SK-N-SH (cell line): Measurements from ENCODE around the gene NOS2. TPM values are rescaled to one million over a fixed set of nuclear protein-coding genes. Genes with fewer than 3 reads are reported as not detected.

ENCODE experiments used
- CTCF ChIA-PET: fragments of 300-600, 350-600 bp; formaldehyde crosslinking; extraction: SDS; loops from one replicate; lab custom pipeline; 2021; lab: Yijun Ruan, JAX
- POLR2A ChIA-PET: fragments of 350-600 bp; sonication (Branson Sonifier 250); formaldehyde crosslinking; extraction: SDS; loops from one replicate; lab custom pipeline; 2020; ENCODE audit warnings: antibody characterized with exemption, inconsistent platforms; lab: Yijun Ruan, JAX
- DNase-seq: peaks from one replicate; pipeline ENCODE4 v3.0.0; 2012
- H2AFZ ChIP-seq: fragments of 200-600 bp; sonication (generic); 2 replicates; pipeline ENCODE4 v1.8.1; 2016; ENCODE audit warnings: antibody characterized with exemption, mild to moderate bottlenecking, low read depth
- H3F3A ChIP-seq: fragments of 200-600 bp; sonication (generic); replicated peaks from 2 replicates; pipeline ENCODE3; 2016; ENCODE audit warnings: antibody characterized with exemption, mild to moderate bottlenecking; ENCODE audit not compliant: insufficient read depth
- H3K27ac ChIP-seq, 2 experiments: fragments of 200-500 bp in 1 of 2; fragments of 200-600 bp in 1 of 2; sonication (Bioruptor generic) in 1 of 2; sonication (generic), shearing (Covaris generic) in 1 of 2; 2 replicates each; pipeline versions ENCODE4 v1.5.1 to v1.6.1; 2014 to 2016; ENCODE audit warnings: low read depth in 2 of 2, inconsistent platforms in 1 of 2, low read length in 1 of 2, mild to moderate bottlenecking in 1 of 2, mixed read lengths in 1 of 2
- H3K27me3 ChIP-seq: fragments of 200-600 bp; sonication (generic), shearing (Covaris generic); 2 replicates; pipeline ENCODE4 v1.6.1; 2016; ENCODE audit warnings: mixed run types; ENCODE audit not compliant: insufficient read depth
- H3K36me3 ChIP-seq, 2 experiments: fragments of 200-500 bp in 1 of 2; fragments of 200-600 bp in 1 of 2; sonication (Bioruptor generic) in 1 of 2; sonication (generic) in 1 of 2; replicated peaks in 1 of 2; 2 replicates each; pipeline versions ENCODE3 to v1.5.1; 2014 to 2016; ENCODE audit warnings: low read length in 1 of 2, mild to moderate bottlenecking in 1 of 2; ENCODE audit not compliant: insufficient read depth in 2 of 2, control insufficient read depth in 1 of 2
- H3K4me1 ChIP-seq, 2 experiments: fragments of 200-500 bp in 1 of 2; fragments of 200-600 bp in 1 of 2; sonication (Bioruptor generic) in 1 of 2; sonication (generic), shearing (Covaris generic) in 1 of 2; 2 replicates each; pipeline versions ENCODE4 v1.5.1 to v1.6.1; 2014 to 2016; ENCODE audit warnings: low read depth in 1 of 2, low read length in 1 of 2, mixed run types in 1 of 2; ENCODE audit not compliant: insufficient read depth in 2 of 2, control insufficient read depth in 1 of 2
- H3K4me2 ChIP-seq: fragments of 200-600 bp; sonication (generic), shearing (Covaris generic); 2 replicates; pipeline ENCODE4 v1.6.1; 2017; ENCODE audit warnings: mixed run types
- H3K4me3 ChIP-seq, 2 experiments: fragments of 200-500 bp in 1 of 2; fragments of 200-600 bp in 1 of 2; sonication (Bioruptor generic) in 1 of 2; sonication (generic), shearing (Covaris generic) in 1 of 2; 2 replicates each; pipeline versions ENCODE4 v1.5.1 to v1.8.1; 2014 to 2016; ENCODE audit warnings: low read depth in 2 of 2, inconsistent platforms in 1 of 2, low read length in 1 of 2, mild to moderate bottlenecking in 1 of 2, mixed read lengths in 1 of 2, moderate library complexity in 1 of 2
- H3K79me2 ChIP-seq: fragments of 200-600 bp; sonication (generic); 2 replicates; pipeline ENCODE4 v1.8.1; 2017; ENCODE audit warnings: mild to moderate bottlenecking; ENCODE audit not compliant: insufficient read depth
- H3K9ac ChIP-seq: fragments of 200-600 bp; sonication (generic); 2 replicates; pipeline ENCODE4 v1.6.1; 2017; ENCODE audit warnings: mixed run types
- H3K9me2 ChIP-seq: fragments of 200-600 bp; sonication (generic); 2 replicates; pipeline ENCODE4 v1.6.1; 2017; ENCODE audit warnings: mixed run types
- H3K9me3 ChIP-seq: fragments of 200-600 bp; sonication (generic); 2 replicates; pipeline ENCODE4 v1.6.1; 2017; ENCODE audit warnings: mixed run types, mild to moderate bottlenecking, moderate library complexity
- H4K20me1 ChIP-seq: fragments of 200-600 bp; sonication (generic); 2 replicates; pipeline ENCODE4 v1.6.1; 2017; ENCODE audit warnings: mild to moderate bottlenecking, mixed run types; ENCODE audit not compliant: insufficient read depth
- CHD2 ChIP-seq: fragments of 150-350 bp; IDR thresholded peaks from 2 replicates; pipeline ENCODE4 v1.6.1; 2018; ENCODE audit warnings: low read length; ENCODE audit not compliant: partially characterized antibody
- EP300 ChIP-seq, 2 experiments: IDR thresholded peaks; 2 replicates each; pipeline versions ENCODE4 v1.4.0 to v1.6.1; 2012; ENCODE audit warnings: borderline replicate concordance in 1 of 2, low read depth in 1 of 2, low read length in 1 of 2
- EZH2phosphoT487 ChIP-seq: fragments of 200-600 bp; sonication (generic); IDR thresholded peaks from 2 replicates; pipeline ENCODE4 v1.6.1; 2017; ENCODE audit warnings: low read depth, mixed run types, mild to moderate bottlenecking, antibody characterized with exemption, moderate library complexity, borderline replicate concordance
- FOXM1 ChIP-seq: IDR thresholded peaks from 2 replicates; pipeline ENCODE4 v1.4.0; 2012; ENCODE audit warnings: low read depth, mild to moderate bottlenecking
- GATA2 ChIP-seq: sonication (generic); formaldehyde crosslinking; IDR thresholded peaks from 2 replicates; pipeline ENCODE4 v1.5.0; 2020; ENCODE audit warnings: mild to moderate bottlenecking, missing genetic modification reagents
- MEF2A ChIP-seq: IDR thresholded peaks from 2 replicates; pipeline ENCODE4 v1.4.0; 2012; ENCODE audit warnings: low read depth, borderline replicate concordance
- MXI1 ChIP-seq: IDR thresholded peaks from 2 replicates; pipeline ENCODE4 v1.6.1; 2012; ENCODE audit warnings: mild to moderate bottlenecking, low read depth, low read length, improper control_type of control experiment
- NFIC ChIP-seq: IDR thresholded peaks from 2 replicates; pipeline ENCODE4 v1.4.0; 2012; ENCODE audit warnings: borderline replicate concordance
- NRF1 ChIP-seq: IDR thresholded peaks from 2 replicates; pipeline ENCODE4 v1.6.1; 2012; ENCODE audit warnings: low read depth, mild to moderate bottlenecking, low read length
- POLR2AphosphoS5 ChIP-seq: IDR thresholded peaks from 2 replicates; pipeline ENCODE4 v1.6.1; 2012; ENCODE audit warnings: low read depth, low read length
- RAD21 ChIP-seq: IDR thresholded peaks from 2 replicates; pipeline ENCODE4 v1.6.1; 2012; ENCODE audit warnings: mild to moderate bottlenecking, low read length
- SIN3A ChIP-seq: IDR thresholded peaks from 2 replicates; pipeline ENCODE4 v1.6.1; 2012; ENCODE audit warnings: low read depth, mild to moderate bottlenecking, low read length, moderate library complexity, borderline replicate concordance
- TCF12 ChIP-seq: IDR thresholded peaks from 2 replicates; pipeline ENCODE4 v1.4.0; 2012
- TEAD4 ChIP-seq: IDR thresholded peaks from 2 replicates; pipeline ENCODE4 v1.4.0; 2012; ENCODE audit warnings: mild to moderate bottlenecking, borderline replicate concordance; ENCODE audit not compliant: insufficient read depth
- YY1 ChIP-seq: IDR thresholded peaks from 2 replicates; pipeline ENCODE4 v1.4.0; 2012; ENCODE audit warnings: low read depth, mild to moderate bottlenecking
- WGBS: methylation state at CpG from one replicate; pipeline ENCODE4 v1.1.6; 2017; ENCODE audit warnings: low lambda C conversion rate; 5-methylcytosine and 5-hydroxymethylcytosine counted together
- polyA plus RNA-seq, 3 experiments: library from polyadenylated mRNA; depleted of rRNA; stranded (reverse); fragments of >200 nt; gene quantifications; 2 replicates each; pipeline ENCODE4 v1.2.3, GENCODE V29; 2012
- TF ChIP-seq, protein P1 (sequence below): IDR thresholded peaks from 2 replicates; pipeline ENCODE4 v1.4.0; 2012; ENCODE audit warnings: low read depth
- TF ChIP-seq, protein P2 (sequence below): fragments of 150-350 bp; IDR thresholded peaks from 2 replicates; pipeline ENCODE4 v1.6.1; 2017; ENCODE audit warnings: antibody characterized with exemption, low read length, low read depth, borderline replicate concordance
- TF ChIP-seq, protein P3 (sequence below): IDR thresholded peaks from 2 replicates; pipeline ENCODE4 v1.4.0; 2012; ENCODE audit warnings: low read depth, borderline replicate concordance
- TF ChIP-seq, protein P4 (sequence below): IDR thresholded peaks from 2 replicates; pipeline ENCODE4; 2012
- TF ChIP-seq, protein P5 (sequence below): fragments of 150-350 bp; IDR thresholded peaks from 2 replicates; pipeline ENCODE4 v1.6.1; 2016; ENCODE audit warnings: mild to moderate bottlenecking, low read depth, low read length
- TF ChIP-seq, protein P6 (sequence below): fragments of 200-600 bp; sonication (generic); IDR thresholded peaks from 2 replicates; pipeline ENCODE4 v1.6.1; 2017; ENCODE audit warnings: antibody characterized with exemption, mild to moderate bottlenecking, moderate library complexity
- TF ChIP-seq, protein P7 (sequence below): IDR thresholded peaks from 2 replicates; pipeline ENCODE4 v1.4.0; 2012; ENCODE audit warnings: low read depth, borderline replicate concordance

The NOS2 gene
- polyA plus RNA-seq, 1 of the 3 experiments (the other 2 are of a cell fraction) = not detected

DNA sequence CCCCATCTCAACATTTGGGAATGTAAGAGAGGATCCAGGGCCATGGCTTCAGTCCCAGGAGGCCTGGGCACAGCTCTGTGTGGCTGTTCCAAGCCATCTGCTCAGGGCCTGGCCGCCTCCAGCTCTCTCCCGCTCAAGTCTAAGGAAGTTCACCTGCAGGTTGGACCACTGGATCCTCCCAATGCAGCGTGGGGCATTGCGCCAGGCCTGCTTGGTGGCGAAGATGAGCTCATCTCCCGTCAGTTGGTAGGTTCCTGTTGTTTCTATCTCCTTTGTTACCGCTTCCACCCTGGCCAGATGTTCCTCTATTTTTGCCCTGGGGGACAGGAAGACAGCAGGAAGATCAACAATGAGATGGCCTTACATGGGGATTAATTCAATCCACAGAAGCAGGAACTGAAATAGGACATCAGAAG lies 17.5 kb downstream of the NOS2 start (continued):
- TF ChIP-seq, protein P1, sequence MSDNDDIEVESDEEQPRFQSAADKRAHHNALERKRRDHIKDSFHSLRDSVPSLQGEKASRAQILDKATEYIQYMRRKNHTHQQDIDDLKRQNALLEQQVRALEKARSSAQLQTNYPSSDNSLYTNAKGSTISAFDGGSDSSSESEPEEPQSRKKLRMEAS = no peak
- TF ChIP-seq, protein P2, sequence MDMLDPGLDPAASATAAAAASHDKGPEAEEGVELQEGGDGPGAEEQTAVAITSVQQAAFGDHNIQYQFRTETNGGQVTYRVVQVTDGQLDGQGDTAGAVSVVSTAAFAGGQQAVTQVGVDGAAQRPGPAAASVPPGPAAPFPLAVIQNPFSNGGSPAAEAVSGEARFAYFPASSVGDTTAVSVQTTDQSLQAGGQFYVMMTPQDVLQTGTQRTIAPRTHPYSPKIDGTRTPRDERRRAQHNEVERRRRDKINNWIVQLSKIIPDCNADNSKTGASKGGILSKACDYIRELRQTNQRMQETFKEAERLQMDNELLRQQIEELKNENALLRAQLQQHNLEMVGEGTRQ = no peak
- TF ChIP-seq MXI1 (no peak), YY1 (no peak)
- TF ChIP-seq, protein P3, sequence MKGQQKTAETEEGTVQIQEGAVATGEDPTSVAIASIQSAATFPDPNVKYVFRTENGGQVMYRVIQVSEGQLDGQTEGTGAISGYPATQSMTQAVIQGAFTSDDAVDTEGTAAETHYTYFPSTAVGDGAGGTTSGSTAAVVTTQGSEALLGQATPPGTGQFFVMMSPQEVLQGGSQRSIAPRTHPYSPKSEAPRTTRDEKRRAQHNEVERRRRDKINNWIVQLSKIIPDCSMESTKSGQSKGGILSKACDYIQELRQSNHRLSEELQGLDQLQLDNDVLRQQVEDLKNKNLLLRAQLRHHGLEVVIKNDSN = no peak

DNA sequence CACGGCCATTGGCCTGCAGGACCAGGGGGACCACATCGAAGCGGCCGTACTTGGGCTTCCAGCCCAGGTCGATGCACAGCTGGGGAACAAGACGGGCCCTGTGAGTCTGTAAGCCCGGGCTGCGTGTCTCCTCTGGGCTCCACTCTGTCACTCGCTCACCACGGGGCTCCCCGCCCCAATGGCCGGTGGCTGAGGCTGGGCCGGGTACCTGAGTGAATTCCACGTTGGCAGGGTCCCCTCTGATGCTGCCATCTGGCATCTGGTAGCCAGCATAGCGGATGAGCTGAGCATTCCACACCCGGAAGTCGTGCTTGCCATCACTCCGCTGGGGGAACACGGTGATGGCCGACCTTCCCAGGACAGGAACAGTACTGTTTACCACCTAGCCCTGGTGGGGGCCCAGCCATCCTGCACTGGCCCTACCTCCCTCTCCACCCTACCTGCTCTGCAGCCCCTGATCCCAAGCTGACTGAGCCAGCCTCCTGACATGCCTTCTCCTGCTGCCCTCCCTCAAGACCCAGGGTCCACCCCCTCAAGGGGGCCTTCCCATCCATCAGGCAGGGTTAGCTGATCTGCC lies 19.4 kb downstream of the NOS2 start:
- POLR2A ChIA-PET = no interaction called here

More for the DNA sequence above, 19.4 kb downstream of the NOS2 start:
- no peak overlapping the region for H3K9ac ChIP-seq
- no peaks in the 10 kb centered on the region for H3K27me3 ChIP-seq
- no peaks in the 10 kb centered on the region for H3F3A ChIP-seq
- H3K4me3 ChIP-seq = no peak overlapping the region
- no peaks in the 10 kb centered on the region for H3K9me2 ChIP-seq
- peaks cover 0 to 3% of the 10 kb centered on the region in 2 experiments; a peak in 1 of 4 replicates for H3K4me1 ChIP-seq
- TF ChIP-seq, protein P1 = no peak
- TF ChIP-seq SIN3A (no peak), TCF12 (no peak), MEF2A (no peak), CHD2 (no peak), NFIC (no peak), YY1 (no peak), GATA2 (CRISPR knock-in tag) (no peak), TEAD4 (no peak), EP300 (IDR thresholded peaks at IDR 0.05; ENCODE audit: borderline replicate concordance in 1 of 2, low read depth in 1 of 2, low read length in 1 of 2) (no peak), RAD21 (no peak), EZH2phosphoT487 (no peak), NRF1 (no peak), FOXM1 (no peak), POLR2AphosphoS5 (no peak)
- TF ChIP-seq, protein P4, sequence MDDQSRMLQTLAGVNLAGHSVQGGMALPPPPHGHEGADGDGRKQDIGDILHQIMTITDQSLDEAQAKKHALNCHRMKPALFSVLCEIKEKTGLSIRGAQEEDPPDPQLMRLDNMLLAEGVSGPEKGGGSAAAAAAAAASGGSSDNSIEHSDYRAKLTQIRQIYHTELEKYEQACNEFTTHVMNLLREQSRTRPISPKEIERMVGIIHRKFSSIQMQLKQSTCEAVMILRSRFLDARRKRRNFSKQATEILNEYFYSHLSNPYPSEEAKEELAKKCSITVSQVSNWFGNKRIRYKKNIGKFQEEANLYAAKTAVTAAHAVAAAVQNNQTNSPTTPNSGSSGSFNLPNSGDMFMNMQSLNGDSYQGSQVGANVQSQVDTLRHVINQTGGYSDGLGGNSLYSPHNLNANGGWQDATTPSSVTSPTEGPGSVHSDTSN = no peak
- TF ChIP-seq, protein P5, sequence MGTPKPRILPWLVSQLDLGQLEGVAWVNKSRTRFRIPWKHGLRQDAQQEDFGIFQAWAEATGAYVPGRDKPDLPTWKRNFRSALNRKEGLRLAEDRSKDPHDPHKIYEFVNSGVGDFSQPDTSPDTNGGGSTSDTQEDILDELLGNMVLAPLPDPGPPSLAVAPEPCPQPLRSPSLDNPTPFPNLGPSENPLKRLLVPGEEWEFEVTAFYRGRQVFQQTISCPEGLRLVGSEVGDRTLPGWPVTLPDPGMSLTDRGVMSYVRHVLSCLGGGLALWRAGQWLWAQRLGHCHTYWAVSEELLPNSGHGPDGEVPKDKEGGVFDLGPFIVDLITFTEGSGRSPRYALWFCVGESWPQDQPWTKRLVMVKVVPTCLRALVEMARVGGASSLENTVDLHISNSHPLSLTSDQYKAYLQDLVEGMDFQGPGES = no peak
- TF ChIP-seq, protein P6, sequence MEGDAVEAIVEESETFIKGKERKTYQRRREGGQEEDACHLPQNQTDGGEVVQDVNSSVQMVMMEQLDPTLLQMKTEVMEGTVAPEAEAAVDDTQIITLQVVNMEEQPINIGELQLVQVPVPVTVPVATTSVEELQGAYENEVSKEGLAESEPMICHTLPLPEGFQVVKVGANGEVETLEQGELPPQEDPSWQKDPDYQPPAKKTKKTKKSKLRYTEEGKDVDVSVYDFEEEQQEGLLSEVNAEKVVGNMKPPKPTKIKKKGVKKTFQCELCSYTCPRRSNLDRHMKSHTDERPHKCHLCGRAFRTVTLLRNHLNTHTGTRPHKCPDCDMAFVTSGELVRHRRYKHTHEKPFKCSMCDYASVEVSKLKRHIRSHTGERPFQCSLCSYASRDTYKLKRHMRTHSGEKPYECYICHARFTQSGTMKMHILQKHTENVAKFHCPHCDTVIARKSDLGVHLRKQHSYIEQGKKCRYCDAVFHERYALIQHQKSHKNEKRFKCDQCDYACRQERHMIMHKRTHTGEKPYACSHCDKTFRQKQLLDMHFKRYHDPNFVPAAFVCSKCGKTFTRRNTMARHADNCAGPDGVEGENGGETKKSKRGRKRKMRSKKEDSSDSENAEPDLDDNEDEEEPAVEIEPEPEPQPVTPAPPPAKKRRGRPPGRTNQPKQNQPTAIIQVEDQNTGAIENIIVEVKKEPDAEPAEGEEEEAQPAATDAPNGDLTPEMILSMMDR = no peak
- TF ChIP-seq, protein P7, sequence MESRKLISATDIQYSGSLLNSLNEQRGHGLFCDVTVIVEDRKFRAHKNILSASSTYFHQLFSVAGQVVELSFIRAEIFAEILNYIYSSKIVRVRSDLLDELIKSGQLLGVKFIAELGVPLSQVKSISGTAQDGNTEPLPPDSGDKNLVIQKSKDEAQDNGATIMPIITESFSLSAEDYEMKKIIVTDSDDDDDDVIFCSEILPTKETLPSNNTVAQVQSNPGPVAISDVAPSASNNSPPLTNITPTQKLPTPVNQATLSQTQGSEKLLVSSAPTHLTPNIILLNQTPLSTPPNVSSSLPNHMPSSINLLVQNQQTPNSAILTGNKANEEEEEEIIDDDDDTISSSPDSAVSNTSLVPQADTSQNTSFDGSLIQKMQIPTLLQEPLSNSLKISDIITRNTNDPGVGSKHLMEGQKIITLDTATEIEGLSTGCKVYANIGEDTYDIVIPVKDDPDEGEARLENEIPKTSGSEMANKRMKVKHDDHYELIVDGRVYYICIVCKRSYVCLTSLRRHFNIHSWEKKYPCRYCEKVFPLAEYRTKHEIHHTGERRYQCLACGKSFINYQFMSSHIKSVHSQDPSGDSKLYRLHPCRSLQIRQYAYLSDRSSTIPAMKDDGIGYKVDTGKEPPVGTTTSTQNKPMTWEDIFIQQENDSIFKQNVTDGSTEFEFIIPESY = no peak
- H4K20me1 ChIP-seq = no peaks in the 10 kb centered on the region
- DNase-seq = no peak
- WGBS = 70% methylated on average over 8 of the region's 20 CpGs
- H3K27ac ChIP-seq = no peak overlapping the region
- H2AFZ ChIP-seq = no peak overlapping the region
- no peaks in the 10 kb centered on the region for H3K79me2 ChIP-seq
- H3K36me3 ChIP-seq = no peaks in the 10 kb centered on the region
- H3K9me3 ChIP-seq = no peaks in the 10 kb centered on the region
- no peak overlapping the region for H3K4me2 ChIP-seq
- CTCF ChIA-PET = interaction anchor here (0.9 to 3.5 kb wide), 8 partner anchors 16 to 178 kb away, joined by 3 to 19 read pairs (median 4); no protein-coding TSS in a partner anchor
